Liver (tissue), 9 donors: ENCODE results near the gene ENDOU. TPM values are rescaled to one million over a fixed set of nuclear protein-coding genes. Genes with fewer than 3 reads are reported as not detected.

Source experiments
- DNase-seq: peaks from one replicate; pipeline ENCODE4 v3.0.0-alpha.2; 2017; ENCODE audit warnings: low spot score
- H3K27ac ChIP-seq, 2 donors: one replicate each; pipeline ENCODE4 v1.7.0; 2013; ENCODE audit warnings: inconsistent platforms in 2 of 2, low read length in 2 of 2, control low read depth in 1 of 2, low read depth in 1 of 2, mild to moderate bottlenecking in 1 of 2
- H3K27me3 ChIP-seq, 4 donors: one replicate each; pipeline versions ENCODE4 v1.6.1 to v1.7.0; 2013; ENCODE audit warnings: low read length in 3 of 4, inconsistent platforms in 1 of 4, mild to moderate bottlenecking in 1 of 4, moderate library complexity in 1 of 4; ENCODE audit not compliant: control insufficient read depth in 4 of 4, insufficient read depth in 4 of 4
- H3K36me3 ChIP-seq, 4 donors: one replicate each; pipeline versions ENCODE4 v1.6.1 to v1.7.0; 2013; ENCODE audit warnings: low read length in 3 of 4, mild to moderate bottlenecking in 3 of 4, low read depth in 1 of 4, moderate library complexity in 1 of 4; ENCODE audit not compliant: control insufficient read depth in 4 of 4, insufficient read depth in 3 of 4
- H3K4me1 ChIP-seq, 4 donors: one replicate each; pipeline versions ENCODE4 v1.6.1 to v1.7.0; 2013; ENCODE audit warnings: low read length in 3 of 4, mild to moderate bottlenecking in 3 of 4, moderate library complexity in 1 of 4; ENCODE audit not compliant: control insufficient read depth in 4 of 4, insufficient read depth in 4 of 4
- H3K4me3 ChIP-seq, 3 donors: one replicate each; pipeline versions ENCODE4 v1.6.1 to v1.7.0; 2013; ENCODE audit warnings: low read length in 3 of 3, control low read depth in 1 of 3, low read depth in 1 of 3, mild to moderate bottlenecking in 1 of 3
- H3K9ac ChIP-seq, 2 donors: one replicate each; pipeline ENCODE4 v1.7.0; 2013; ENCODE audit warnings: low read length in 2 of 2, mild to moderate bottlenecking in 2 of 2, moderate library complexity in 2 of 2, control low read depth in 1 of 2, low read depth in 1 of 2
- H3K9me3 ChIP-seq, 4 donors: one replicate each; pipeline versions ENCODE4 v1.6.1 to v1.7.0; 2013; ENCODE audit warnings: low read length in 3 of 4; ENCODE audit not compliant: control insufficient read depth in 4 of 4
- ATF3 ChIP-seq: IDR thresholded peaks from 2 replicates; pipeline ENCODE4 v1.6.1; 2016; ENCODE audit warnings: antibody characterized with exemption
- CTCF ChIP-seq: fragments of 150-350 bp; IDR thresholded peaks from 2 replicates; pipeline ENCODE4 v1.5.1; 2017; ENCODE audit warnings: improper control_type of control experiment, low read depth, low read length; ENCODE audit not compliant: missing input control
- EGR1 ChIP-seq, 2 donors: IDR thresholded peaks; 2 replicates each; pipeline ENCODE4 v1.6.1; 2016 to 2018; ENCODE audit warnings: antibody characterized with exemption in 2 of 2, low read depth in 2 of 2
- FOXA1 ChIP-seq: IDR thresholded peaks from 2 replicates; pipeline ENCODE4 v1.6.1; 2016; ENCODE audit warnings: antibody characterized with exemption
- FOXA2 ChIP-seq: IDR thresholded peaks from 2 replicates; pipeline ENCODE4 v1.6.1; 2016; ENCODE audit warnings: antibody characterized with exemption
- GABPA ChIP-seq, 2 donors: IDR thresholded peaks in 1 of 2; conservative IDR thresholded peaks in 1 of 2; 2 replicates each; pipeline ENCODE4 v1.6.1; 2016; ENCODE audit warnings: antibody characterized with exemption in 2 of 2, mild to moderate bottlenecking in 1 of 2, moderate library complexity in 1 of 2
- HNF4A ChIP-seq, 2 donors: conservative IDR thresholded peaks; 2 replicates each; pipeline ENCODE4 v1.6.1; 2016; ENCODE audit warnings: antibody characterized with exemption in 2 of 2, mild to moderate bottlenecking in 2 of 2
- HNF4G ChIP-seq: IDR thresholded peaks from 2 replicates; pipeline ENCODE4 v1.6.1; 2016; ENCODE audit warnings: antibody characterized with exemption
- REST ChIP-seq: IDR thresholded peaks from 2 replicates; pipeline ENCODE4 v1.6.1; 2016; ENCODE audit warnings: antibody characterized with exemption, mild to moderate bottlenecking
- RXRA ChIP-seq, 2 donors: IDR thresholded peaks; 2 replicates each; pipeline ENCODE4 v1.6.1; 2017 to 2018; ENCODE audit warnings: antibody characterized with exemption in 2 of 2, mild to moderate bottlenecking in 1 of 2
- SP1 ChIP-seq: IDR thresholded peaks from 2 replicates; pipeline ENCODE4 v1.6.1; 2018; ENCODE audit warnings: antibody characterized with exemption, mild to moderate bottlenecking
- TAF1 ChIP-seq: conservative IDR thresholded peaks from 2 replicates; pipeline ENCODE4 v1.6.1; 2016; ENCODE audit warnings: antibody characterized with exemption, mild to moderate bottlenecking
- YY1 ChIP-seq: IDR thresholded peaks from 2 replicates; pipeline ENCODE4 v1.6.1; 2016; ENCODE audit warnings: antibody characterized with exemption, mild to moderate bottlenecking
- ZBTB33 ChIP-seq: IDR thresholded peaks from 2 replicates; pipeline ENCODE4 v1.6.1; 2016; ENCODE audit warnings: antibody characterized with exemption
- WGBS: extraction: QIAGEN DNeasy Blood & Tissue Kit; methylation state at CpG from one replicate; pipeline ENCODE4 v1.1.7; 2013; 5-methylcytosine and 5-hydroxymethylcytosine counted together
- polyA plus RNA-seq, 2 donors: library from polyadenylated mRNA; stranded (reverse) in 1 of 2; unstranded in 1 of 2; fragments of 200-250 nt in 1 of 2; fragments of >200 nt in 1 of 2; fragmentation: Nextera tagmentation in 1 of 2; extraction: Ambion mirVana in 1 of 2; gene quantifications; one replicate each; pipeline versions ENCODE4 v1.2.1 to v1.2.3, GENCODE V29; 2013 to 2015
- total RNA-seq, 2 donors: library from RNA; depleted of rRNA; stranded (reverse); fragments of >200 nt; gene quantifications; one replicate each; pipeline ENCODE4 v1.2.3, GENCODE V29; 2014
- donor health status: healthy.
- donor health status: healthy.
- donor health status: healthy.
- donor health status: healthy.
- donor health status: healthy.

ENDOU gene
- total and polyA plus RNA-seq, 4 donors = 0.25 TPM; not detected in 3

GRCh38 chr12:47767216-47767724 is 42.0 kb upstream of the ENDOU start (continued):
- TF ChIP-seq CTCF (peak; percentile 68), RXRA (IDR thresholded peaks at IDR 0.05) (no peak), HNF4G (no peak)

GRCh38 chr12:47766502-47767215 is 41.4 kb upstream of the ENDOU start:
- Histone ChIP-seq H3K9ac (no peak overlapping the region), H3K27me3 (no peaks in the 10 kb centered on the region), H3K4me3 (no peak overlapping the region), H3K36me3 (no peaks in the 10 kb centered on the region), H3K27ac (no peak overlapping the region), H3K9me3 (no peaks in the 10 kb centered on the region), H3K4me1 (peaks cover 2 to 19% (median 7%) of the 10 kb centered on the region in 4 donors)
- no peak for DNase-seq
- TF ChIP-seq EGR1 (IDR thresholded peaks at IDR 0.05; ENCODE audit: low read depth in 2 of 2) = no peak
- TF ChIP-seq ZBTB33 = no peak
- 72% methylated on average over 5 of the region's 5 CpGs for WGBS

GRCh38 chr12:47763481-47764346 is 38.4 kb upstream of the ENDOU start:
- Histone ChIP-seq H3K4me3 (no peak overlapping the region), H3K27ac (no peak overlapping the region), H3K36me3 (no peaks in the 10 kb centered on the region), H3K27me3 (no peaks in the 10 kb centered on the region), H3K9ac (no peak overlapping the region), H3K4me1 (peaks cover under 1 to 15% (median 8%) of the 10 kb centered on the region in 4 donors), H3K9me3 (no peaks in the 10 kb centered on the region)
- WGBS = 92% methylated on average over 8 of the region's 8 CpGs
- DNase-seq = no peak
- TF ChIP-seq EGR1 (IDR thresholded peaks at IDR 0.05; ENCODE audit: low read depth in 2 of 2) (no peak), FOXA2 (no peak), YY1 (no peak), REST (no peak), ATF3 (no peak), ZBTB33 (no peak), TAF1 (no peak), GABPA (IDR thresholded peaks at IDR 0.05 in 1 of 2, conservative IDR thresholded peaks at IDR 0.05 in 1 of 2) (no peak), CTCF (no peak), SP1 (no peak), FOXA1 (no peak), RXRA (IDR thresholded peaks at IDR 0.05) (no peak), HNF4A (conservative IDR thresholded peaks at IDR 0.05) (no peak)
